T-helper 17 cell (primary cell): Measurements from ENCODE around the gene SEMA6A. TPM values are rescaled to one million over a fixed set of nuclear protein-coding genes. Genes with fewer than 3 reads are reported as not detected.
A peak's percentile ranks its signal among the peaks of the same experiment; 100 is the strongest.

ENCODE experiments used
- ATAC-seq: fragments of 150-1000 bp; cut with Tn5 transposase; 2 replicates; pipeline ENCODE4 v1.10.0; 2021; ENCODE audit warnings: mild to moderate bottlenecking, moderate library complexity
- DNase-seq, 3 donors: peaks; one replicate each; pipeline versions ENCODE4 v3.0.0 to v3.0.0-alpha.2; 2020 to 2021
- H3K9me3 ChIP-seq: one replicate; pipeline ENCODE4 v1.7.0; 2013; ENCODE audit warnings: low read length, mild to moderate bottlenecking; ENCODE audit not compliant: control insufficient read depth, poor library complexity, severe bottlenecking
- H3K27ac Mint-ChIP-seq: one replicate; pipeline ENCODE4 v1.8.0; 2022; ENCODE audit warnings: mild to moderate bottlenecking, moderate library complexity, mixed read lengths
- H3K27me3 Mint-ChIP-seq: one replicate; pipeline ENCODE4 v1.8.0; 2022; ENCODE audit warnings: mixed read lengths
- H3K36me3 Mint-ChIP-seq: one replicate; pipeline ENCODE4 v1.8.0; 2022; ENCODE audit warnings: low read depth, mixed read lengths
- H3K4me1 Mint-ChIP-seq: one replicate; pipeline ENCODE4 v1.8.0; 2022; ENCODE audit warnings: mild to moderate bottlenecking, mixed read lengths
- H3K4me3 Mint-ChIP-seq: one replicate; pipeline ENCODE4 v1.8.0; 2022; ENCODE audit warnings: mild to moderate bottlenecking, moderate library complexity, mixed read lengths
- total RNA-seq, 4 donors: library from RNA in 2 of 4; stranded (reverse) in 2 of 4; gene quantifications; one replicate each; pipeline ENCODE4 v1.2.3 and lab custom pipeline; 2022 to 2026

The SEMA6A gene
- total RNA-seq: under 1 TPM in 1 of 2 donors, not detected in 1; 0.31 TPM
- 0 reads per million in 2 donors for total RNA-seq (lab: John Stamatoyannopoulos, UW)

GRCh38 chr5:116574367-116575325 lies at the start of gene SEMA6A:
Gene SEMA6A (minus strand): TSS chr5:116574823. CDS start chr5:116504944, 69,879 bp downstream.
- H3K27ac Mint-ChIP-seq: no peak within 1 kb of the TSS
- H3K36me3 Mint-ChIP-seq: peaks cover 8% of the 10 kb centered on the region
- ATAC-seq (peak; percentile 48), DNase-seq (no peak)
- peaks cover 14% of the 10 kb centered on the region for H3K4me1 Mint-ChIP-seq
- H3K27me3 Mint-ChIP-seq: peaks cover 84% of the 10 kb centered on the region
- no peaks in the 10 kb centered on the region for H3K9me3 ChIP-seq
- peak within 1 kb of the TSS; percentile 89 for H3K4me3 Mint-ChIP-seq

GRCh38 chr5:116622375-116623050 lies 47.9 kb upstream of the SEMA6A start:
- no peak for DNase-seq
- no peaks in the 10 kb centered on the region for H3K9me3 ChIP-seq

GRCh38 chr5:116621599-116621998 lies 47.0 kb upstream of the SEMA6A start:
- Mint-ChIP-seq H3K27ac (no peak overlapping the region), H3K36me3 (peaks cover 3% of the 10 kb centered on the region), H3K4me1 (no peaks in the 10 kb centered on the region), H3K27me3 (peaks cover 15% of the 10 kb centered on the region), H3K4me3 (no peak overlapping the region)
- ATAC-seq (no peak), DNase-seq (no peak)
- H3K9me3 ChIP-seq: no peaks in the 10 kb centered on the region

More at GRCh38 chr5:116622375-116623050, 47.9 kb upstream of the SEMA6A start:
- Mint-ChIP-seq H3K4me3 (no peak overlapping the region), H3K4me1 (no peaks in the 10 kb centered on the region), H3K27ac (no peak overlapping the region), H3K27me3 (peaks cover 17% of the 10 kb centered on the region), H3K36me3 (peaks cover 3% of the 10 kb centered on the region)
- no peak for ATAC-seq

- Mint-ChIP-seq H3K27ac (no peak overlapping the region), H3K27me3 (no peaks in the 10 kb centered on the region)
These were observed 42.3 kb upstream of the SEMA6A start for GRCh38 chr5:116616876-116617275.

GRCh38 chr5:116614603-116614920 lies 39.9 kb upstream of the SEMA6A start:
- no peak overlapping the region for H3K27ac Mint-ChIP-seq
- no peaks in the 10 kb centered on the region for H3K27me3 Mint-ChIP-seq
- no peak for DNase-seq
- no peaks in the 10 kb centered on the region for H3K36me3 Mint-ChIP-seq
- no peaks in the 10 kb centered on the region for H3K4me1 Mint-ChIP-seq
- H3K4me3 Mint-ChIP-seq: no peak overlapping the region
- ATAC-seq: no peak
- no peaks in the 10 kb centered on the region for H3K9me3 ChIP-seq

More at GRCh38 chr5:116616876-116617275, 42.3 kb upstream of the SEMA6A start:
- no peak for DNase-seq
- no peaks in the 10 kb centered on the region for H3K4me1 Mint-ChIP-seq
- H3K9me3 ChIP-seq: no peaks in the 10 kb centered on the region
- H3K4me3 Mint-ChIP-seq: no peak overlapping the region
- H3K36me3 Mint-ChIP-seq: peaks cover 3% of the 10 kb centered on the region
- ATAC-seq: no peak

- Mint-ChIP-seq H3K27ac (no peak overlapping the region), H3K27me3 (no peaks in the 10 kb centered on the region), H3K4me1 (no peaks in the 10 kb centered on the region), H3K36me3 (no peaks in the 10 kb centered on the region), H3K4me3 (no peak overlapping the region)
- no peak for ATAC-seq
- H3K9me3 ChIP-seq: no peaks in the 10 kb centered on the region
- no peak for DNase-seq
These were observed 38.8 kb upstream of the SEMA6A start for GRCh38 chr5:116613445-116613844.

- no peaks in the 10 kb centered on the region for H3K27me3 Mint-ChIP-seq
- no peaks in the 10 kb centered on the region for H3K4me1 Mint-ChIP-seq
- no peak for ATAC-seq
- H3K36me3 Mint-ChIP-seq: no peaks in the 10 kb centered on the region
- H3K4me3 Mint-ChIP-seq: no peak overlapping the region
- DNase-seq: no peak
- no peak overlapping the region for H3K27ac Mint-ChIP-seq
- no peaks in the 10 kb centered on the region for H3K9me3 ChIP-seq
These were observed 37.8 kb upstream of the SEMA6A start for GRCh38 chr5:116612431-116612830.

- Mint-ChIP-seq H3K4me1 (no peaks in the 10 kb centered on the region), H3K4me3 (no peak overlapping the region), H3K27ac (no peak overlapping the region), H3K36me3 (no peaks in the 10 kb centered on the region), H3K27me3 (peaks cover 20% of the 10 kb centered on the region)
- ATAC-seq: no peak
- DNase-seq: no peak
- H3K9me3 ChIP-seq: no peaks in the 10 kb centered on the region
These were observed 30.9 kb upstream of the SEMA6A start for GRCh38 chr5:116605310-116606070.

GRCh38 chr5:116604805-116605204 lies 30.2 kb upstream of the SEMA6A start:
- ATAC-seq (no peak), DNase-seq (no peak)
- H3K27ac Mint-ChIP-seq: no peak overlapping the region
- no peaks in the 10 kb centered on the region for H3K9me3 ChIP-seq
- H3K36me3 Mint-ChIP-seq: no peaks in the 10 kb centered on the region
- no peaks in the 10 kb centered on the region for H3K4me1 Mint-ChIP-seq
- H3K4me3 Mint-ChIP-seq: no peak overlapping the region
- H3K27me3 Mint-ChIP-seq: peaks cover 24% of the 10 kb centered on the region

GRCh38 chr5:116600876-116601275 lies 26.3 kb upstream of the SEMA6A start:
- Mint-ChIP-seq H3K4me3 (no peak overlapping the region), H3K36me3 (no peaks in the 10 kb centered on the region), H3K27me3 (peaks cover 28% of the 10 kb centered on the region), H3K27ac (no peak overlapping the region), H3K4me1 (no peaks in the 10 kb centered on the region)
- H3K9me3 ChIP-seq: no peaks in the 10 kb centered on the region
- ATAC-seq (no peak), DNase-seq (no peak)

GRCh38 chr5:116598911-116599310 lies 24.3 kb upstream of the SEMA6A start:
- H3K9me3 ChIP-seq: no peaks in the 10 kb centered on the region
- H3K4me1 Mint-ChIP-seq: no peaks in the 10 kb centered on the region
- ATAC-seq (no peak), DNase-seq (no peak)
- H3K36me3 Mint-ChIP-seq: no peaks in the 10 kb centered on the region
- no peak overlapping the region for H3K27ac Mint-ChIP-seq
- peaks cover 15% of the 10 kb centered on the region for H3K27me3 Mint-ChIP-seq
- no peak overlapping the region for H3K4me3 Mint-ChIP-seq

GRCh38 chr5:116595498-116595897 lies 20.9 kb upstream of the SEMA6A start:
- no peak overlapping the region for H3K4me3 Mint-ChIP-seq

GRCh38 chr5:116593340-116593739 lies 18.7 kb upstream of the SEMA6A start:
- no peak for DNase-seq
- Mint-ChIP-seq H3K36me3 (no peaks in the 10 kb centered on the region), H3K27me3 (peaks cover 4% of the 10 kb centered on the region), H3K4me1 (no peaks in the 10 kb centered on the region), H3K27ac (no peak overlapping the region), H3K4me3 (no peak overlapping the region)
- ATAC-seq: no peak
- H3K9me3 ChIP-seq: no peaks in the 10 kb centered on the region

More at GRCh38 chr5:116595498-116595897, 20.9 kb upstream of the SEMA6A start:
- DNase-seq (no peak), ATAC-seq (no peak)
- H3K9me3 ChIP-seq: no peaks in the 10 kb centered on the region
- peaks cover 8% of the 10 kb centered on the region for H3K27me3 Mint-ChIP-seq
- H3K36me3 Mint-ChIP-seq: no peaks in the 10 kb centered on the region
- no peaks in the 10 kb centered on the region for H3K4me1 Mint-ChIP-seq
- H3K27ac Mint-ChIP-seq: no peak overlapping the region
